ENCODE results near the gene TAF4.

Gene TAF4

DNA sequence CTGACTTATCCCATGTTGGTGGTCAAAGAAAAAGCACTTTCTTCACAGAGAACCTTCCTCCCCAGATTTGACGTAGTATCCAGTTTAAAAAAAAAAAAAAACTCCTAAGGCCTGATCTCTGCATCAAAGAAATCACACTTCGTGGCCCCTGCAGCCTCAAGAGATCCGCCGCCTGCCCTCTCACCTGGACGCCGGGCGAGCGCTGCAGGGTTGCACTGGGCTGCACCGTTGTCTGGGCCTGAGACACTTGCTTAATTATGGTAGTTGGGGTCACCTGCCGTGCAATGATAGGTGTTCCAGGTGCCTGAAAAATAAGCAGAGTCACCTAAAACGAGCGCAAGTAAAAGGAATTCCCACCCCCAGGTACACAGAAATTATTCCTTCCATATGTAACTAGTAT, 53.0 kb downstream of the TAF4 start:
- DNase-seq (ENCODE audit: low read depth), result no peak
- TF ChIP-seq, protein P1, sequence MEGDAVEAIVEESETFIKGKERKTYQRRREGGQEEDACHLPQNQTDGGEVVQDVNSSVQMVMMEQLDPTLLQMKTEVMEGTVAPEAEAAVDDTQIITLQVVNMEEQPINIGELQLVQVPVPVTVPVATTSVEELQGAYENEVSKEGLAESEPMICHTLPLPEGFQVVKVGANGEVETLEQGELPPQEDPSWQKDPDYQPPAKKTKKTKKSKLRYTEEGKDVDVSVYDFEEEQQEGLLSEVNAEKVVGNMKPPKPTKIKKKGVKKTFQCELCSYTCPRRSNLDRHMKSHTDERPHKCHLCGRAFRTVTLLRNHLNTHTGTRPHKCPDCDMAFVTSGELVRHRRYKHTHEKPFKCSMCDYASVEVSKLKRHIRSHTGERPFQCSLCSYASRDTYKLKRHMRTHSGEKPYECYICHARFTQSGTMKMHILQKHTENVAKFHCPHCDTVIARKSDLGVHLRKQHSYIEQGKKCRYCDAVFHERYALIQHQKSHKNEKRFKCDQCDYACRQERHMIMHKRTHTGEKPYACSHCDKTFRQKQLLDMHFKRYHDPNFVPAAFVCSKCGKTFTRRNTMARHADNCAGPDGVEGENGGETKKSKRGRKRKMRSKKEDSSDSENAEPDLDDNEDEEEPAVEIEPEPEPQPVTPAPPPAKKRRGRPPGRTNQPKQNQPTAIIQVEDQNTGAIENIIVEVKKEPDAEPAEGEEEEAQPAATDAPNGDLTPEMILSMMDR (conservative IDR thresholded peaks at IDR 0.05; ENCODE audit: low read depth, low read length), result no peak
- no peak overlapping the region for H3K4me3 ChIP-seq (ENCODE audit: low read depth, low read length)

DNA sequence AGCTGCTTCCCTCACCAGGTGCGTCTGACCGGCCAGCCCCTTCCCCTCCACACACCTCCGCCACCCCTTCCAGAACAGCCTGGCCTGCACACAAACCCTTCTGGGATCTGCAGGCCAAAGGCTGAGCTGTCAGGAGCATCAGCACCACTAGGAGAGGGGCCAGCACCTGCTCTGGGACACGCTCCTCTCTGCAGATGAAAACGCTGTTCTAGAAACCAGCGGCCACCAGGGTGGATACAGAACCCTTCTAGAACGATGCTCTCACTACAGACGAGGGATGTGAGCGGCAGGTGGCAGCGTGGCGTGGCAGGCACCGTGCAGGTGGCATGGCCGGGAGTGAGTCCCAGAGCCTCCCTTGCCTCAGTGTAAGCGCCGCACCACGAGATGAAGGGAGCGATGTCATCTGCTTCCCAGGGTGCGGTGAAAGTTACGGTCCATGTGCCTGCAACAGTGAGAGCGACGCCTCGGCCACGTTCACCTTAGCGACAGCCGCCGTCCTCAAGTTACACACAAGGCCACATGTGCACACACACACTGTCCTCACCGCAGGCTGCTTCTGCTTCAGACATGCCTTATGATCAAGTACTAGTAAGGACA, 53.6 kb downstream of the TAF4 start:
- TF ChIP-seq, protein P1 (conservative IDR thresholded peaks at IDR 0.05; ENCODE audit: low read depth, low read length), result no peak
- H3K4me3 ChIP-seq (ENCODE audit: low read depth, low read length), result no peak overlapping the region
- no peak for DNase-seq (ENCODE audit: low read depth)

DNA sequence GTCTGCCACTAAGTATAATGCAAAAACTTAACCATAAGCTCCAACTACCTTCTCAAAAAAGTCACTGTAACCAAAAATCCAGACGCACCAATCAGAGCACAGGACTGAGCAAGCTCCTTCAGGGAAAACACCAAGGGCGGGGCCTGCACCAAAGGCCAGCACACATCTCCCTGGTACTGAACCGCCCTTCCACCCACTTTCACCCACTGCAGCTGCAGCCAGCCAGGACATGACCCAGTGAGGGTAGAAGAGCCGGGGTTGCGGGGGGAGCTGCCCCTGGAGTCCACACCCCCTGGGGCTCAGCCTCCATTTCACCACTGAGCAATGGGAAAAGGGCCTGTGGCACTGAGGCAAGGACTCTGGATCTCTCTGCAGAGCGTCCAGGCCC, 54.3 kb downstream of the TAF4 start:
- no peak for DNase-seq (ENCODE audit: low read depth)
- TF ChIP-seq, protein P1 (conservative IDR thresholded peaks at IDR 0.05; ENCODE audit: low read depth, low read length), result no peak

DNA sequence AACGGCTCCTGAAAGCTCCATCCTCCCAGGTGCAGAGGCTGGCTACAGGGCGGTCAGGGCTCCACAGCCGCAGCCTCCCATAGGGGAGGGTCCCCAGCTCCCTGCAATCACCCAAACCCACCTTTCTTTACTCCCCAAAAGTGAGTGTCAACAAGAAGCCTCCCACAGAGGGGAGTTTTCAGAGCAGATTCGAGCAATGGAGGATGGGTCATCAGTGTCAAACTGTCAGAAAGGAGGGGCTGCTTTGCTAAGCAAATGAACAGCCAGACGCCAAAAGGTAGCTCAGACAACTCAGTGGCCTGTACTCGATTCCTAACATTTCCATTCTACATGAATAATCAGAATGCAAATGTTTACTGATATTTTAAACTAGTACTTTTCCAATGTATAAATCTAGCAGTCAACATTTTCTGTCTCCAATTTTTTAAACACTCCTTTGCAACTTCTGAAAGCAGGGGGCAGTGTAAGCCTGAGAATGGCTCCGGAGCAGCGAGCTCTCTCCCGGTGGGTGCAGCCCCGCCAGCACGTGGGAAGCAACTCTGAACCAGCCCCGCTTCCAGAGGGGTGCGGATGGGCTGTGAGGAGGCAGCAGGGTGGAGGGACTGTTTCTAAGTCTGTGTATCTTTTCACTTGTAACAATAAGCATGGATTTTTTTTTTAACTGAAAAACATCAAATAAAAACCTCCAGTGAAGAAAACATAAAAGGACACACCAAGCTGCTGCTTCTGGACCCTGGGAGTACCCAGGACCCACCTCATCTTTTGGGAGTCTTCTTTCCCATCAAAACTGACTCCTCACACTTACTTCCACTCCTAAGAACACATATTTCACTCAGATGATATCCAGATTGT, 54.9 kb downstream of the TAF4 start:
- TF ChIP-seq, protein P1 (conservative IDR thresholded peaks at IDR 0.05; ENCODE audit: low read depth, low read length), result peak; percentile 83
- DNase-seq (ENCODE audit: low read depth), result peak; percentile 71
- no peak overlapping the region for H3K4me3 ChIP-seq (ENCODE audit: low read depth, low read length)

More for the DNA sequence above, 54.3 kb downstream of the TAF4 start:
- no peak overlapping the region for H3K4me3 ChIP-seq (ENCODE audit: low read depth, low read length)

DNA sequence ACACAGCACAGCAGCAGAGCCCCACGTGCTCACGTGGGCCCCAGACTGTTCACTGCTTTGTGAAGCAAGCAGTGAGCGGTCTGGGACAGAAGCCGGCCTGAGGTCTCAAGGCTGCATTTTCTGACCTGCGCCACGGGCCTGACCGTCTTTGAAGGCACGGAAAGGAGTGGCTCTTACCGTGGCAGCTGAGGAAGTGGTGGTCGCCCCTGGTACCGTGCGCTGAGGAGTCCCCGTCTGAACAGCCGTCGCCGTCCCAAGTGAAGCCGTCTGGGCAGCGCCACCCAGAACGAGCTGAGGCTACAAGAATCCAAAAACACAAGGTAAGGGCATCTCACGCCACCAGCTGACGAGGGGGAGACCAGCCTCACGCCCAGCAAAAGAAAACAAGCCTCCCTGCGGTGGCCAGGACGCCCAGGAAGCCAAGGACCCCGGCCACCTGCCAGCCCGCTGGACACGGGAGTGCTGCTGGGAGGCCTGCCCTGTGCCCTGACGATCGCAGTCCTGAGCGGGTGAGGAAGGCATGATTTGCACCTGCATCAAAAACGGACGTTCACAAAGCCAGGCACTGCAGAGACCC, 55.7 kb downstream of the TAF4 start:
- no peak overlapping the region for H3K4me3 ChIP-seq (ENCODE audit: low read depth, low read length)
- DNase-seq (ENCODE audit: low read depth), result no peak
- TF ChIP-seq, protein P1 (conservative IDR thresholded peaks at IDR 0.05; ENCODE audit: low read depth, low read length), result no peak

DNA sequence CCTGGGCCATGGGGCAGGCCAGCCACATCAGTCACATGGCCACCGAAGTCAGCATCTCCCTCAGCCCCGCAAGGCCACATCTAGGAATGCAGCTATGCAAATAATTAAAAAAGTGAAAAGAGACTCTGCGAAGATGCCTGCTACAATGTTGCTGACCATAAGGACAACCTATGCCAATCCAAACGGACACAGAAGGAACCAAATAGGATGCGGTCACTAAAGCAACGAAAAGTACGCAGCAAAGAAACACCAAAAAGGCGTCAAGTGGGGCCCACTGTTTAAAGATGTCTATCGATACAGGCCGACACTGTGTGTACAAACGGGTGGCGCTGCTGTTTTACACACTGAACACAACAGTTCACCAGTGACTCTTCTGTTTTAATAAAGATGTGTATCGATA, 56.4 kb downstream of the TAF4 start:
- no peak for DNase-seq (ENCODE audit: low read depth)
- TF ChIP-seq, protein P1 (conservative IDR thresholded peaks at IDR 0.05; ENCODE audit: low read depth, low read length), result no peak
- no peak overlapping the region for H3K4me3 ChIP-seq (ENCODE audit: low read depth, low read length)

All from choroid plexus epithelial cell (primary cell).